GM18508 (cell line): ENCODE measurements around the gene EIF3M.
"Not testable (repeated sequence)": the region's sequence is repeated elsewhere in the genome, so short reads cannot be mapped to it uniquely, and the experiment has no call there.

ENCODE experiments used
- ATAC-seq: cut with Tn5 transposase; IDR thresholded peaks from one replicate; pipeline ENCODE4 v1.9.1; 2021; ENCODE audit warnings: moderate number of reproducible peaks; ENCODE audit not compliant: insufficient read depth, unreplicated experiment

Gene EIF3M

GRCh38 chr11:32594272-32594671, 10.6 kb downstream of the EIF3M start:
- ATAC-seq = no peak

- not testable (repeated sequence) for ATAC-seq
These were observed 12.5 kb downstream of the EIF3M start for GRCh38 chr11:32596114-32596513.

- ATAC-seq = no peak
These were observed 14.3 kb downstream of the EIF3M start for GRCh38 chr11:32597921-32598320.

GRCh38 chr11:32602657-32603415, 19.2 kb downstream of the EIF3M start:
- ATAC-seq = no peak

- ATAC-seq = no peak
These were observed 22.6 kb downstream of the EIF3M start for GRCh38 chr11:32606220-32606619.

GRCh38 chr11:32608826-32609225, 25.2 kb downstream of the EIF3M start:
- not testable (repeated sequence) for ATAC-seq

GRCh38 chr11:32610797-32611352, 27.2 kb downstream of the EIF3M start:
- ATAC-seq = no peak

GRCh38 chr11:32613500-32614151, 30.0 kb downstream of the EIF3M start:
- no peak for ATAC-seq

GRCh38 chr11:32615422-32615821, 31.8 kb downstream of the EIF3M start:
- no peak for ATAC-seq

- ATAC-seq = no peak
These were observed 33.3 kb downstream of the EIF3M start for GRCh38 chr11:32616903-32617302.

- no peak for ATAC-seq
These were observed 47.2 kb downstream of the EIF3M start for GRCh38 chr11:32630844-32631243.

- no peak for ATAC-seq
These were observed 52.2 kb downstream of the EIF3M start for GRCh38 chr11:32635819-32636218.

- no peak for ATAC-seq
These were observed 57.7 kb downstream of the EIF3M start for GRCh38 chr11:32641361-32641760.

- ATAC-seq = no peak
These were observed 59.9 kb downstream of the EIF3M start for GRCh38 chr11:32643526-32643925.
